Ascending aorta (tissue), 2 donors: ENCODE data around the gene TANGO2. TPM values are rescaled to one million over a fixed set of nuclear protein-coding genes. Genes with fewer than 3 reads are reported as not detected.

Source experiments
- DNase-seq, 2 donors: peaks; one replicate each; pipeline ENCODE4 v3.0.0-alpha.2; 2019; ENCODE audit warnings: low spot score in 2 of 2
- H3K27ac ChIP-seq, 2 donors: fragments of 200-600 bp; sonication (generic); one replicate each; pipeline ENCODE4 v1.5.1; 2016 to 2017; ENCODE audit warnings: mild to moderate bottlenecking in 1 of 2
- H3K27me3 ChIP-seq: fragments of 200-600 bp; sonication (generic); one replicate; pipeline ENCODE4 v1.5.1; 2017
- H3K36me3 ChIP-seq, 2 donors: fragments of 200-600 bp; sonication (generic); one replicate each; pipeline ENCODE4 v1.5.1; 2016
- H3K4me1 ChIP-seq, 2 donors: fragments of 200-600 bp; sonication (generic); one replicate each; pipeline ENCODE4 v1.5.1; 2016 to 2017; ENCODE audit warnings: mild to moderate bottlenecking in 1 of 2
- H3K4me3 ChIP-seq, 2 donors: fragments of 200-600 bp; sonication (generic); one replicate each; pipeline ENCODE4 v1.5.1; 2016 to 2017; ENCODE audit warnings: mild to moderate bottlenecking in 1 of 2
- H3K9me3 ChIP-seq, 2 donors: fragments of 200-600 bp; sonication (generic); one replicate each; pipeline ENCODE4 v1.5.1; 2016
- intact Hi-C: fragments of 100-400 bp; cut with DNase I; formaldehyde crosslinking; loops from one replicate; pipeline ENCODE4 v1.15.1; 2023
- total RNA-seq: library from RNA; depleted of rRNA; stranded (reverse); fragments of >200 nt; gene quantifications from one replicate; pipeline ENCODE4 v1.1.0, GENCODE V29; 2016
- TF ChIP-seq, protein P1 (sequence below), 3 experiments: fragments of 200-600 bp in 2 of 3; fragments of 450-650 bp in 1 of 3; sonication (generic) in 2 of 3; IDR thresholded peaks; one replicate each; pipeline ENCODE4 v1.5.1; 2016 to 2019; ENCODE audit warnings: antibody characterized with exemption in 3 of 3, mild to moderate bottlenecking in 1 of 3, moderate library complexity in 1 of 3

TANGO2 gene
- total RNA-seq, 1 donor from 2014 or later = 26.3 TPM

GRCh38 chr22:20010307-20011122, 10.4 kb upstream of the TANGO2 start:
- no peaks in the 10 kb centered on the region for H3K27me3 ChIP-seq
- H3K36me3 ChIP-seq = no peaks in the 10 kb centered on the region
- intact Hi-C loops = no loop called here
- DNase-seq = no peak
- no peak overlapping the region for H3K4me3 ChIP-seq
- H3K27ac ChIP-seq = no peak overlapping the region
- H3K4me1 ChIP-seq = peaks cover 6% of the 10 kb centered on the region in 2 donors
- H3K9me3 ChIP-seq = no peaks in the 10 kb centered on the region
- TF ChIP-seq, protein P1, sequence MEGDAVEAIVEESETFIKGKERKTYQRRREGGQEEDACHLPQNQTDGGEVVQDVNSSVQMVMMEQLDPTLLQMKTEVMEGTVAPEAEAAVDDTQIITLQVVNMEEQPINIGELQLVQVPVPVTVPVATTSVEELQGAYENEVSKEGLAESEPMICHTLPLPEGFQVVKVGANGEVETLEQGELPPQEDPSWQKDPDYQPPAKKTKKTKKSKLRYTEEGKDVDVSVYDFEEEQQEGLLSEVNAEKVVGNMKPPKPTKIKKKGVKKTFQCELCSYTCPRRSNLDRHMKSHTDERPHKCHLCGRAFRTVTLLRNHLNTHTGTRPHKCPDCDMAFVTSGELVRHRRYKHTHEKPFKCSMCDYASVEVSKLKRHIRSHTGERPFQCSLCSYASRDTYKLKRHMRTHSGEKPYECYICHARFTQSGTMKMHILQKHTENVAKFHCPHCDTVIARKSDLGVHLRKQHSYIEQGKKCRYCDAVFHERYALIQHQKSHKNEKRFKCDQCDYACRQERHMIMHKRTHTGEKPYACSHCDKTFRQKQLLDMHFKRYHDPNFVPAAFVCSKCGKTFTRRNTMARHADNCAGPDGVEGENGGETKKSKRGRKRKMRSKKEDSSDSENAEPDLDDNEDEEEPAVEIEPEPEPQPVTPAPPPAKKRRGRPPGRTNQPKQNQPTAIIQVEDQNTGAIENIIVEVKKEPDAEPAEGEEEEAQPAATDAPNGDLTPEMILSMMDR (IDR thresholded peaks at IDR 0.05) = no peak

GRCh38 chr22:20011123-20011992, 9.6 kb upstream of the TANGO2 start:
- Histone ChIP-seq H3K4me1 (peaks cover 6 to 9% of the 10 kb centered on the region in 2 donors), H3K9me3 (no peaks in the 10 kb centered on the region), H3K27ac (no peak overlapping the region), H3K36me3 (no peaks in the 10 kb centered on the region), H3K27me3 (no peaks in the 10 kb centered on the region), H3K4me3 (no peak overlapping the region)
- TF ChIP-seq, protein P1 (IDR thresholded peaks at IDR 0.05) = no peak
- DNase-seq = no peak
- intact Hi-C loops = no loop called here

GRCh38 chr22:20011993-20012740, 8.7 kb upstream of the TANGO2 start:
- no peak overlapping the region for H3K27ac ChIP-seq
- intact Hi-C loops = no loop called here

GRCh38 chr22:20012741-20013331, 8.1 kb upstream of the TANGO2 start:
- H3K4me3 ChIP-seq = no peak overlapping the region
- no peaks in the 10 kb centered on the region for H3K27me3 ChIP-seq
- TF ChIP-seq, protein P1 (IDR thresholded peaks at IDR 0.05) = no peak
- no peak overlapping the region for H3K27ac ChIP-seq
- intact Hi-C loops = loop anchor here (1.0 kb wide), 1 partner anchor 43 kb away; no protein-coding TSS in a partner anchor
- no peaks in the 10 kb centered on the region for H3K9me3 ChIP-seq
- no peak for DNase-seq
- no peaks in the 10 kb centered on the region for H3K36me3 ChIP-seq
- peaks cover 6 to 15% of the 10 kb centered on the region in 2 donors for H3K4me1 ChIP-seq

More at GRCh38 chr22:20011993-20012740, 8.7 kb upstream of the TANGO2 start:
- H3K9me3 ChIP-seq = no peaks in the 10 kb centered on the region
- TF ChIP-seq, protein P1 (IDR thresholded peaks at IDR 0.05) = no peak
- H3K4me1 ChIP-seq = peaks cover 6 to 11% of the 10 kb centered on the region in 2 donors
- H3K4me3 ChIP-seq = no peak overlapping the region
- no peaks in the 10 kb centered on the region for H3K27me3 ChIP-seq
- H3K36me3 ChIP-seq = no peaks in the 10 kb centered on the region
- no peak for DNase-seq

DNA sequence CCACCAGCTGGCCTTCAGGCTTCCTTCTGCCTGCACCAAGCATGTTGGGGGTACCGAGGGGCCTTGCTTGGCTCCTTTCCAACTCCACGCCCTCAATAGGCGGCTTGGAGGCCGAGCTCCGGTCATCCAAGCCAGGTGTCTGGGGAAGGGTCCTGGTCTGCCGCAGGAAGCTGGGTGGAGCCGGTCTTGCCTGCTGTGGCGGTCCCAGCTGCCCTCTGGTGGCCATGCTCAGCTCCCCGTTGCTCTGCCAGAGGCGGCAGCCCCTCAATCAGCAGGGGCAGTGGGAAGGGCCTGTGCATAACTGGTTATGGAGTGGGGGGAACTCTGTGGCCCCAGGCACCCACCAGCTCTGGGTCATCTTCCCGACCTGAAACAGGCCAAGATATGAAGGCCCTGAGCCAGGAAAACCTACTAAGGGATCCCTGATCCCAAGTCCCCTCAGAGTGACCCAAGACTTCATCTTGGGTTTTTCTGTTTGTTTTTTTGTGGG, 7.5 kb upstream of the TANGO2 start:
- Histone ChIP-seq H3K36me3 (no peaks in the 10 kb centered on the region), H3K4me1 (peaks cover 6 to 15% of the 10 kb centered on the region in 2 donors), H3K27ac (no peak overlapping the region), H3K9me3 (no peaks in the 10 kb centered on the region), H3K4me3 (no peak overlapping the region), H3K27me3 (no peaks in the 10 kb centered on the region)
- intact Hi-C loops = loop anchor here (1.0 kb wide), 1 partner anchor 43 kb away; no protein-coding TSS in a partner anchor
- TF ChIP-seq, protein P1 (IDR thresholded peaks at IDR 0.05) = peak; percentile 89 to 99 (median 90)
- peak in 1 of 2 donors; percentile 84 for DNase-seq
